CD4-positive, alpha-beta T cell treated with Interleukin-17A for 4 hours (primary cell): Measurements from ENCODE around the gene TDRD3.
"Not testable (repeated sequence)": the region's sequence is repeated elsewhere in the genome, so short reads cannot be mapped to it uniquely, and the experiment has no call there.

ENCODE experiments used
- DNase-seq: peaks from one replicate; pipeline ENCODE4 v3.0.0-alpha.2; 2020; ENCODE audit warnings: mixed read lengths

Gene TDRD3

GRCh38 chr13:60398907-60399589 lies 2.0 kb downstream of the TDRD3 start:
- DNase-seq, result no peak

DNA sequence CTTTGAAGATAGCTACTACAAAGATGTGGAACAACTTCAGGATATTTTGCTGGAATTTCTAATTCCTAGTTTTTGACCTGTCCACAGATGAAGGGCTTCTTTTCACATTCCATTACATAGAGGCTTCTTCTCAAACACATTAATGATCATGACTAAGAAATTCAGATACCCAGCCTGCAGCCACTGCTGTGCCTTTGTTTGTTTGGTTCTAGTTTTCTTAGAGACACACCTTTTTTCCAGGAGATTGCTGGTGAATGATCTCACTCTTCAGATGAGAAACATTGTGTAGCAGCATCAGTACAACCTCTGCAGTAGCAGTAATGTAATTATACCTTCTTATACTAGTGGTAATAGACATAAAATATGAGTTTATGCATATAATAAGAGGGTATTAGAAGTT lies 5.0 kb downstream of the TDRD3 start:
- DNase-seq, result no peak

GRCh38 chr13:60407095-60407494 lies 10.1 kb downstream of the TDRD3 start:
- no peak for DNase-seq

- not testable (repeated sequence) for DNase-seq
Measured at GRCh38 chr13:60407852-60408251, 10.8 kb downstream of the TDRD3 start.

DNA sequence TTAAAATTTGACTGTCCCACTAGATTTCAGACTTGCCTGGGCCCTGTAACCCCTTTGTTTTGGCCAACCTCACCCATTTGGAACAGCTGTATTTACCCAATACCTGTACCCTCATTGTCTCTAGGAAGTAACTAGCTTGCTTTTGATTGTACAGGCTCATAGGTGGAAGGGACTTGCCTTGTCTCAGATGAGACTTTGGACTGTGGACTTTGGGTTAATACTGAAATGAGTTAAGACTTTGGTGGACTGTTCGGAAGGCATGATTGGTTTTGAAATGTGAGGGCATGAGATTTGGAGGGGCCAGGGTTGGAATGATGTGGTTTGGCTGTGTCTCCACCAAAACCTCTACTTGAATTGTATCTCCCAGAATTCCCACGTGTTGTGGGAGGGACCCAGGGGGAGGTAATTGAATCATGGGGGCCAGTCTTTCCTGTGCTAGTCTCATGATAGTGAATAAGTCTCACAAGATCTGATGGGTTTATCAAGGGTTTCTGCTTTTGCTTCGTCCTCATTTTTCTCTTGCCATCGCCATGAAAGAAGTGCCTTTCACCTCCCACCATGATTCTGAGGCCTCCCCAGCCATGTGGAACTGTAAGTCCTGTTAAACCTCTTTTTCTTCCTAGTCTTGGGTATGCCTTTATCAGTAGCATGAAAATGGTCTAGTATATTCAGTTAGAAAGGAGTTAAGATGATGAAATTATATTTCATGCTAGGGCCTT lies 12.7 kb downstream of the TDRD3 start:
- not testable (repeated sequence) for DNase-seq

GRCh38 chr13:60410299-60410698 lies 13.3 kb downstream of the TDRD3 start:
- DNase-seq, result no peak

GRCh38 chr13:60411464-60411863 lies 14.4 kb downstream of the TDRD3 start:
- DNase-seq, result no peak

DNA sequence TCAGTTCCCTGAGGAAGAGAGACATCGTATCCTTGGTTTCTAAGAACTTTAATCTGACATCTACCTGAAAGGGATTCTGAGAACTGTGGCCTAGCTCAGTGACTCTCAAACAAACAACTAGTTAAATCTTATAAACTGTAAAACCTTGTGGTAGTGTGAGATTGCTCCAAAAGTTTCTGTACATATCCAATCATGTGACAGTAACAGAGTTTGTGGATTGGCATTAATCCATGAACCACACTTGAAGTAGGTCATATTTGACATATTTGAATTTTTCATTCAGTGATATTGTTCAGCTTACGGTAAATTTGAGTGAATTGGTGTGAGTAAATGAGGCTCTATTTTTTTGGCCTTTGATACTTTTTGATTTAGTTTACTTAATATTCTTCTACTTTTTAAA lies 15.0 kb downstream of the TDRD3 start:
- DNase-seq, result no peak

- DNase-seq, result no peak
Measured at GRCh38 chr13:60412909-60413616, 16.0 kb downstream of the TDRD3 start.

DNA sequence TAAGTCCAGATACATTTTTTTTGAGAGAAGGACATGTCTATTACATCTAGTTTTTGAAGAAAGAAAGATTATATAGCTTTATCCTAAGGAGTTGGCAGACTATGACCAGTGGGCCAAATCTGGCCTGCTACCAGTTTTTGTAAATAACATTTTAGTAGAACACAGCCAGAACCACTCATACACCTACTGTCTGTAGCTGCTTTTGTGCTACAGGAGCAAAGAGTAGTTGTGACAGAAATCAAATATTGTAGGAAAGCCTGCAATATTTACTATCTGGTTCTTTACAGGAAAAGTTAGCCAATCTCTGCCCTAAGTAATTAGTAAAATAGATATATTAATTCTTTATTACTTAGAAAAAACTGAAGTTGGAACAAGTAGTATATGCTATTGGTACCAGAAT lies 17.2 kb downstream of the TDRD3 start:
- no peak for DNase-seq

DNA sequence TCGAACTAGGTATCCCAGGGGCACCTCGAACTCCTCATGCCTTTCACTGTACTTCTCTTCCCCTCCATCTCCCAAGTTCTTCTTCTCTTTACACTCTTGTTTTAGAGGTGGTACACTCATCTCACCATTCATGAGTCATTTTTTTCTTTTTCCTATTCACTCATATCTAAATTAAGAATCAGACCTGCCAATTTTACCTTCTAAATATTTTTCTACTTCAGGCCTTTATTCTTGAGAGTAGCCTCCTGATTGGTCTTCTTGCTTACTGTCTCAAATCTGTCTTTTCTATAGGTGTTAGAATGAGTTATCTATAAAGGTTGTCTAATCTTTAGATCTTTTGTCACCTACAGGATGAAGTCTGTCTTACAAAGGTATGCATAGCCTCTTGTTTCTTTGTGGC lies 20.7 kb downstream of the TDRD3 start:
- no peak for DNase-seq

DNA sequence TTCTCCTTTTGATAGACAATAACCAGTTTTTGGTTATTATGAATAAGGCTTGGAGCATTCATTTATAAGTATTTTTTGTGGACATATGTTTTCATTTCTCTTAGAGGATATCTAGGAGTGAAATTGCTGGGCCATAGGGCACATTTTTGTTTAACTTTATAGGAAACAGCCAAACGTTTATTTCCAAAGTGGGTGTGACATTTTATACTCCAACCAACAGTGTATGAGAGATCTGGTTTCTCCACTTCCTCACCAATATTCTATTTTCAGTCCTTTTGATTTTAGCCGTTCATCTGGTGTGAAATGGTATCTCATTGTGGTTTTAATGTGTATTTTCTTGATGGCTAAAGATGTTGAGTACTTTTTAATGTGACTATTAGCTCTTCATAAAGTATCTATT lies 21.9 kb downstream of the TDRD3 start:
- no peak for DNase-seq

DNA sequence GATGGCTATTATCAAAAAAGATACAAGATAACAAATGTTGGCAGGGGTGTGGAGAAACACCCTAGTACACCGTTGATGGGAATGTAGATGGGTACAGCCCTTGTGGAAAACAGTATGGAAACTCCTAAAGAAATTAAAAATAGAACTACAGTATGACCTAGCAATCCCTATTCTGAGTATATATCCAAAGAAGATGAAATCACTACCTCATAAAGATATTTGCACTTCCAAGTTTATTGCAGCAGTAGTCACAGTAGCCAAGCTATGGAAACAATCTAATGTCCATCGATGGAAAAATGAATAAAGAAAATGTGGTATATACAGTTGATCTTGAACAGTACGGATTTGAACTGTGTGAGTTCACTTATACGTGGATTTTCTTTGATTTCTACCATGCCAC lies 28.3 kb downstream of the TDRD3 start:
- DNase-seq, result no peak

DNA sequence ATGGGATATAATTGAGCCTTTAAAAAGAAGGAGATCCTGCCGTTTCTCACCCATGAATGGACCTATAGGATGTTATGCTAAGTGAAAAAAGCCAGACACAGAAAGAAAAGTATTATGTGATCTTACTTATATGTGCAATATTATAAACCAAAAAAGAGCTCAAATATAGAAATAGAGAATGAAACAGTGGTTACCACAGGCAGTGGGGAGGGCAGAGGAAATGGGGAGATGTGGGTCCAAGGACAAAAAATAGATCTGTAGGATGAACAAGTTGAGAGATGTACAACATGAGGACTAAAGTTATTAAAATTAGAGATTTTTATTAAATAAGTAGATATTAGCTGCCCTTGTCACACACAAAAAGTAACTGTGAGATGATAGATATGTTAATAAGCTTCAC lies 29.1 kb downstream of the TDRD3 start:
- DNase-seq, result no peak

GRCh38 chr13:60427285-60427684 lies 30.3 kb downstream of the TDRD3 start:
- DNase-seq, result no peak

GRCh38 chr13:60431108-60431700 lies 34.2 kb downstream of the TDRD3 start:
- no peak for DNase-seq

- no peak for DNase-seq
Measured at GRCh38 chr13:60433505-60433904, 36.5 kb downstream of the TDRD3 start.

- DNase-seq, result no peak
Measured at GRCh38 chr13:60435762-60436374, 38.8 kb downstream of the TDRD3 start.

DNA sequence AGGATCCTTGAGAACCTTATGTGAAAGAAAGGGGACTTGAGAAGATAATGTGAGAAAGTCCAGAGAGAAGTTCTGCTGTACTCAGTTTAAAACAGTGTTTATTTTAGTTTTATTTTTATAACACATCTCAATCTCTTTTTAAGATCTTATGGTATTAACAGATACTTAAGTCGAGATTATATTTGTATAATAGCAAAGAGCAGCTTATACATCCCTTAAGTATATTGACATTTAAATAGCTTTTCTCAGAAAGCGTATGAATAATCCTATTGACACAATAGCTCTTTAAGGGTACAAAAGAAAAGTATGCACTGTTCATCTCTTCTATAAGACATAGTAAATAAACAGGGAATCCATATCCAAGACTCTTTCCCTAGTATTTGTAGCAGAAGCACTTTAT lies 42.2 kb downstream of the TDRD3 start:
- no peak for DNase-seq

- no peak for DNase-seq
Measured at GRCh38 chr13:60441761-60442160, 44.7 kb downstream of the TDRD3 start.

DNA sequence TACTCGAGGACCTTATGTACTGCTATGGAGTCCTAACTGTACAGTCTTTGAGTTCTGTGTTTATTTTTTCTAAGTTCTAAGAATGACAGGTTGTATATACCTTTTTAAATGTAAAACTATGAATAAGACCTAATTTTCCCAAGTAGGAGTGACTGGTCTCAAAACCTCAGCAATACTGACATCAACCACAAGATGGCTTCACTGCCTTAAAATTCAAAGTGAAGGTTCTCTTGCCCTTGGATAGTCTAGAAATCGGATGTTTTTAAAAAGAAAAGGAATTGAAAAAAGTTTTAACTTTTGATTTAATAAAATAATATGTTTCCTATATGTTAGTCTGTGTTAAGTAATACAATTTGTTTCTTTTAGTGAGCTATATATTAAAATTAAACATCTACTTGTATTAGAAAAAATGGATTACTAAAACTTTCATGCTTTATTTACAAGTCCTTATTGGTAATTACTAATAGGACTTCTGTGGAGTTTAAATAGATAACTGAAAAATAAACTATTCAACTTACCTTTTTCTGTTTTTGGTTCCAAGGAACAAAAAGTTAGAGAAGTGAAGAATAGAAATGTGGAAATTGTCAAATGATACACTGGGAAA lies 52.0 kb downstream of the TDRD3 start:
- no peak for DNase-seq

DNA sequence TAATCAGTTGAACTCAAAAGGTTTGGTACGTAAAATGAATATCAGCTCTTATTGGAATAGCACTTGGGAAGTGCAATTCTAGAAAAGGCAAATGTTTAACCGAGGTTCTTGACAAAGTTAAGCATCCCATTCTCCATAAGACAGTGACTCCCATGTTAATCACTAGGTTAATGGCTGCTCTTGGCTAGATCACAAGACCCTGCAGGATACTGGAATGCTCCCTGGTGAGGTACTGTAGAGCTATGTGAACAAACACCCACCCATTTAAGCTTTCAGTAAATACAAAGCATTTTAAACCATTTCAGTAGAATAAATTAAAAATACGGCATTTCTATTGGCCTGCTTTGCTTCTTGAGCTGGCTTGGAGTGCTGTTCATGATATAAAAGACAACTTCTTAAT lies 56.5 kb downstream of the TDRD3 start:
- DNase-seq, result no peak

DNA sequence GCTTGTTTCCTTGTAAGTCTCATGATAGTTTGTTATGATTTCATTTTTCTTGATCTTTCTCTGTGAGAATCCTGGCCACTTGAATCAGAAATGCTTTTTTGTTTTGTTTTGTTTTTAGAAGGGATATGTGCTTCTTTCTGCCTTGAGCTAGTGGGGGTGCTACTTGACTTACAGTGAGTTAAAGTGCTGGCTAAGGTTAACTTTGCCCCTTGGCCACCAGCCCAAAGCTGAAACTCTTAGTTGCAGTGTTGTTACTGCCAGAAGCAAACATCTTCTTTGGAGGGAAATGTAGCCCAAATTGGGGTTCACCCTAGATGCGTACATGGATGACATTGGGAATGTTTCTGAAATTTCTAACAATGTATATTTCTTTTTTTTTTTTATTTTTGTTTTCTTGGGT lies 57.4 kb downstream of the TDRD3 start:
- DNase-seq, result no peak
